ENCODE measurements around the gene METAP1. TPM values are rescaled to one million over a fixed set of nuclear protein-coding genes. Genes with fewer than 3 reads are reported as not detected.

The METAP1 gene
- total and polyA plus RNA-seq, 2 donors (not counting 1 experiment from before 2014, with no cell fraction given): 20.4 to 40.0 TPM

DNA sequence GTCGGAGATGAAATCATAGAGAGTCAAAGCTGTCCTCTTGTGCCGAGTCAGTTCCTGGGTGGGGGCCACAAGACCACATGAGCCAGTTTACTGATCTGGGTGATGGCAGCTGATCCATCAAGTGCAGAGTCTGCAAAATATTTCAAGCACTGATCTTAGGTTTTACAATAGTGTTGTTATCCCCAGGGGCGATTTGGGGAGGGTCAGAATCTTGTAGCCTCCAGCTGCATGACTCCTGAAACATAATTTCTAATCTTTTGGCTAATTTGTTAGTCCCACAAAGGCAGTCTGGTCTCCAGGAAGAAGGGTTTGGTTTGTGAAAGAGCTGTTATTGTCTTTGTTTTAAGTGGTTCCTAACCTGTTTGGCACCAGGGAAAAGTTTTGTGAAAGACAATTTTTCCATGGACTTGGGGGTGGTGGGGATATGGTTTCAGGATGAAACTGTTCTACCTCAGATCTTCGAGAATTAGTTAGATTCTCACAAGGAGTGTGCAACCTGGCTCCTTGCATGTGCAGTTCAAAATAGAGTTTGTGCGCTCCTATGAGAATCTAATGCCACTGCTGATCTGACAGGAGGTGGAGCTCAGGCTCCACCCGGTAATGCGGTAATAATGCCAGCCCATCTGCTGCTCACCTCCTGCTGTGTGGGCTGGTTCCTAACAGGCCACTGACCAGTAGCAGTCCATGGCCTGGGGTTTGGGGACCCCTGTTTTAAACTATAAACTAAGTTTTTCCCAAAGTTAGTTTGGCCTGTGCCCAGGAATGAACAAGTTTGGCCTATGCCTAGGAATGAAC lies 29.2 kb downstream of the METAP1 start:
- Histone ChIP-seq H4K20me1 (ENCODE audit: control insufficient read depth, insufficient read depth, low read length, poor library complexity, severe bottlenecking) (peaks cover 67% of the 10 kb centered on the region), H3K4me2 (replicated peaks; ENCODE audit: low read depth, low read length, poor library complexity, severe bottlenecking) (no peak overlapping the region), H3K9me3 (ENCODE audit: control extremely low read depth in 1 of 3, control insufficient read depth in 2 of 3, insufficient read depth in 1 of 3, low read length in 2 of 3) (peaks cover 0 to 20% (median 10%) of the 10 kb centered on the region in 3 donors), H3K9ac (ENCODE audit: low read length) (no peak overlapping the region), H2AFZ (ENCODE audit: insufficient read depth, low read depth, low read length, poor library complexity, severe bottlenecking) (no peak overlapping the region), H3K79me2 (ENCODE audit: control insufficient read depth, insufficient read depth, low read length) (peaks cover 86% of the 10 kb centered on the region), H3K4me1 (ENCODE audit: control insufficient read depth in 2 of 2, insufficient read depth in 2 of 2, low read length in 2 of 2) (peaks cover under 1 to 8% of the 10 kb centered on the region in 2 donors), H3K36me3 (replicated peaks in 1 of 2; ENCODE audit: control extremely low read depth in 1 of 2, control insufficient read depth in 1 of 2, extremely low read depth in 1 of 2, insufficient read depth in 2 of 2, low read length in 1 of 2) (peaks cover 0 to 4% of the 10 kb centered on the region in 2 experiments), H3K27ac (ENCODE audit: low read length in 2 of 2) (no peak overlapping the region), H3K27me3 (replicated peaks in 1 of 4; ENCODE audit: control extremely low read depth in 1 of 4, control insufficient read depth in 3 of 4, insufficient read depth in 4 of 4, low read length in 3 of 4) (no peaks in the 10 kb centered on the region), H3K4me3 (ENCODE audit: control extremely low read depth in 1 of 5, extremely low read depth in 1 of 5, insufficient read depth in 1 of 5, low read depth in 2 of 5, low read length in 4 of 5) (no peak overlapping the region)
- Mint-ChIP-seq H3K4me3 (no peak overlapping the region), H3K27me3 (no peaks in the 10 kb centered on the region), H3K27ac (no peak overlapping the region), H3K4me1 (peaks cover 56% of the 10 kb centered on the region), H3K9me3 (ENCODE audit: insufficient read depth) (peaks cover 9% of the 10 kb centered on the region)
- ChIA-PET POLR2A (no interaction called here), CTCF (interaction anchor here (1.2 kb wide), 1 partner anchor 32 kb away, joined by 3 read pairs; no protein-coding TSS in a partner anchor)
- DNase-seq (no peak), ATAC-seq (ENCODE audit: low read depth) (no peak)
- 97% methylated on average over 5 of the region's 7 CpGs for WGBS (ENCODE audit: insufficient coverage)
- intact Hi-C loops (cut with micrococcal nuclease): no loop called here
- no peak for TF ChIP-seq EZH2 (IDR thresholded peaks at IDR 0.05; ENCODE audit: borderline replicate concordance, insufficient read depth, low read depth, low read length, poor library complexity, severe bottlenecking)
- TF ChIP-seq, protein P1, sequence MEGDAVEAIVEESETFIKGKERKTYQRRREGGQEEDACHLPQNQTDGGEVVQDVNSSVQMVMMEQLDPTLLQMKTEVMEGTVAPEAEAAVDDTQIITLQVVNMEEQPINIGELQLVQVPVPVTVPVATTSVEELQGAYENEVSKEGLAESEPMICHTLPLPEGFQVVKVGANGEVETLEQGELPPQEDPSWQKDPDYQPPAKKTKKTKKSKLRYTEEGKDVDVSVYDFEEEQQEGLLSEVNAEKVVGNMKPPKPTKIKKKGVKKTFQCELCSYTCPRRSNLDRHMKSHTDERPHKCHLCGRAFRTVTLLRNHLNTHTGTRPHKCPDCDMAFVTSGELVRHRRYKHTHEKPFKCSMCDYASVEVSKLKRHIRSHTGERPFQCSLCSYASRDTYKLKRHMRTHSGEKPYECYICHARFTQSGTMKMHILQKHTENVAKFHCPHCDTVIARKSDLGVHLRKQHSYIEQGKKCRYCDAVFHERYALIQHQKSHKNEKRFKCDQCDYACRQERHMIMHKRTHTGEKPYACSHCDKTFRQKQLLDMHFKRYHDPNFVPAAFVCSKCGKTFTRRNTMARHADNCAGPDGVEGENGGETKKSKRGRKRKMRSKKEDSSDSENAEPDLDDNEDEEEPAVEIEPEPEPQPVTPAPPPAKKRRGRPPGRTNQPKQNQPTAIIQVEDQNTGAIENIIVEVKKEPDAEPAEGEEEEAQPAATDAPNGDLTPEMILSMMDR (IDR thresholded peaks at IDR 0.05): no peak

GRCh38 chr4:99025506-99025905 lies 30.0 kb downstream of the METAP1 start:
- Mint-ChIP-seq H3K9me3 (ENCODE audit: insufficient read depth) (peaks cover 9% of the 10 kb centered on the region), H3K4me3 (no peak overlapping the region), H3K27me3 (no peaks in the 10 kb centered on the region), H3K4me1 (peaks cover 64% of the 10 kb centered on the region), H3K27ac (no peak overlapping the region)
- Histone ChIP-seq H4K20me1 (ENCODE audit: control insufficient read depth, insufficient read depth, low read length, poor library complexity, severe bottlenecking) (peaks cover 59% of the 10 kb centered on the region), H3K4me1 (ENCODE audit: control insufficient read depth in 2 of 2, insufficient read depth in 2 of 2, low read length in 2 of 2) (peaks cover 8 to 16% of the 10 kb centered on the region in 2 donors), H3K27me3 (replicated peaks in 1 of 4; ENCODE audit: control extremely low read depth in 1 of 4, control insufficient read depth in 3 of 4, insufficient read depth in 4 of 4, low read length in 3 of 4) (no peaks in the 10 kb centered on the region), H3K27ac (ENCODE audit: low read length in 2 of 2) (no peak overlapping the region), H2AFZ (ENCODE audit: insufficient read depth, low read depth, low read length, poor library complexity, severe bottlenecking) (no peak overlapping the region), H3K4me3 (ENCODE audit: control extremely low read depth in 1 of 5, extremely low read depth in 1 of 5, insufficient read depth in 1 of 5, low read depth in 2 of 5, low read length in 4 of 5) (no peak overlapping the region), H3K9me3 (ENCODE audit: control extremely low read depth in 1 of 3, control insufficient read depth in 2 of 3, insufficient read depth in 1 of 3, low read length in 2 of 3) (peaks cover 0 to 13% (median 10%) of the 10 kb centered on the region in 3 donors), H3K79me2 (ENCODE audit: control insufficient read depth, insufficient read depth, low read length) (peaks cover 80% of the 10 kb centered on the region), H3K4me2 (replicated peaks; ENCODE audit: low read depth, low read length, poor library complexity, severe bottlenecking) (no peak overlapping the region), H3K9ac (ENCODE audit: low read length) (no peak overlapping the region), H3K36me3 (replicated peaks in 1 of 2; ENCODE audit: control extremely low read depth in 1 of 2, control insufficient read depth in 1 of 2, extremely low read depth in 1 of 2, insufficient read depth in 2 of 2, low read length in 1 of 2) (peaks cover 0 to 4% of the 10 kb centered on the region in 2 experiments)
- intact Hi-C loops (cut with micrococcal nuclease): no loop called here
- TF ChIP-seq EZH2 (IDR thresholded peaks at IDR 0.05; ENCODE audit: borderline replicate concordance, insufficient read depth, low read depth, low read length, poor library complexity, severe bottlenecking): no peak
- TF ChIP-seq, protein P1 (IDR thresholded peaks at IDR 0.05): no peak
- ChIA-PET CTCF (interaction anchor here (1.2 kb wide), 1 partner anchor 31 kb away, joined by 3 read pairs; no protein-coding TSS in a partner anchor), POLR2A (no interaction called here)
- ATAC-seq (ENCODE audit: low read depth) (no peak), DNase-seq (no peak)
- WGBS (ENCODE audit: insufficient coverage): no CpG with 5 or more reads among the region's 1 CpG

All from B cell (primary cell).